RWPE1 (cell line): Measurements from ENCODE around the gene CDRT15L2.
"Not testable (repeated sequence)": the region's sequence is repeated elsewhere in the genome, so short reads cannot be mapped to it uniquely, and the experiment has no call there.

Source experiments
- CTCF ChIA-PET: fragments of 350-600 bp; sonication (Branson Sonifier 250); formaldehyde crosslinking; extraction: SDS; loops from one replicate; lab custom pipeline; 2021; lab: Yijun Ruan, JAX
- POLR2A ChIA-PET: fragments of 400-600 bp; formaldehyde crosslinking; extraction: SDS; loops from one replicate; lab custom pipeline; 2020; ENCODE audit warnings: antibody characterized with exemption; ENCODE audit not compliant: low non-redundant PET; lab: Yijun Ruan, JAX
- DNase-seq: peaks from one replicate; pipeline ENCODE4 v3.0.0; 2012; ENCODE audit warnings: low spot score
- H3K27ac ChIP-seq: fragments of 450-650 bp; 2 replicates; pipeline ENCODE4 v1.5.1; 2017
- TF ChIP-seq, protein P1 (sequence below): fragments of 450-650 bp; conservative IDR thresholded peaks from 2 replicates; pipeline ENCODE4 v1.5.1; 2017; ENCODE audit warnings: low read depth, mild to moderate bottlenecking

CDRT15L2 gene

DNA sequence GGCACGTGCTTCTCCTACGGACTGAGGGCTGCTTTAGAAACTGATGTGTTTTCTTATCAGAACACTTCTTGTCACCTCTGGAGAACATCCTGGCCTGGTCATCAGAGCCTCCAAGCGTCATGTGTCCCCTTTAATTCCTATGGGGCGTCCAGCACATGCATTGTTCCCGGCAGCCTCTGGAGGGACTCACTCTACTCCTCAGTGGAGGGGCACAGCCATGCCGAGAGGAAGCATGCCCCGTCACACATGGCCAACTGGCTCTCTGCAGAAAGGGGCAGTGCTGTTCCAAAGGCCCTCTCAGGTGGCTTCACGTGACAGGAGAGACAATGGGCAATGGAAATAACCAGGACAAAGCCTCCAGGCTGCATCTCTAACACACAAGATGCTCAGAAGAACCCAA is 31.8 kb downstream of the CDRT15L2 start:
- no peak for DNase-seq
- POLR2A ChIA-PET: no interaction called here
- TF ChIP-seq, protein P1, sequence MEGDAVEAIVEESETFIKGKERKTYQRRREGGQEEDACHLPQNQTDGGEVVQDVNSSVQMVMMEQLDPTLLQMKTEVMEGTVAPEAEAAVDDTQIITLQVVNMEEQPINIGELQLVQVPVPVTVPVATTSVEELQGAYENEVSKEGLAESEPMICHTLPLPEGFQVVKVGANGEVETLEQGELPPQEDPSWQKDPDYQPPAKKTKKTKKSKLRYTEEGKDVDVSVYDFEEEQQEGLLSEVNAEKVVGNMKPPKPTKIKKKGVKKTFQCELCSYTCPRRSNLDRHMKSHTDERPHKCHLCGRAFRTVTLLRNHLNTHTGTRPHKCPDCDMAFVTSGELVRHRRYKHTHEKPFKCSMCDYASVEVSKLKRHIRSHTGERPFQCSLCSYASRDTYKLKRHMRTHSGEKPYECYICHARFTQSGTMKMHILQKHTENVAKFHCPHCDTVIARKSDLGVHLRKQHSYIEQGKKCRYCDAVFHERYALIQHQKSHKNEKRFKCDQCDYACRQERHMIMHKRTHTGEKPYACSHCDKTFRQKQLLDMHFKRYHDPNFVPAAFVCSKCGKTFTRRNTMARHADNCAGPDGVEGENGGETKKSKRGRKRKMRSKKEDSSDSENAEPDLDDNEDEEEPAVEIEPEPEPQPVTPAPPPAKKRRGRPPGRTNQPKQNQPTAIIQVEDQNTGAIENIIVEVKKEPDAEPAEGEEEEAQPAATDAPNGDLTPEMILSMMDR: no peak
- no peak overlapping the region for H3K27ac ChIP-seq
- CTCF ChIA-PET: no interaction called here

DNA sequence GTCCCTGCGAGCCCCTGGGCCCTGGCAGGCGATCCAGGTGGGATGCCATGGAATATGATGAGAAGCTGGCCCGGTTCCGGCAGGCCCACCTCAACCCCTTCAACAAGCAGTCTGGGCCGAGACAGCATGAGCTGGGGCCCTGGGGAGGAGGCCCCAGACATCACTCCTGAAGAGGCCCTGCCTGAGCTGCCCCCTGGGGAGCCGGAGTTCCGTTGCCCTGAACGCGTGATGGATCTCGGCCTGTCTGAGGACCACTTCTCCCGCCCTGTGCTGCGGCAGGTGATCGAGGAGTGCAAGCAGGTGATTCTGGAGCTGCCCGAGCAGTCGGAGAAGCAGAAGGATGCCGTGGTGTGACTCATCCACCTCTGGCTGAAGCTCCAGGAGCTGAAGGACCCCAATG is 33.1 kb downstream of the CDRT15L2 start:
- TF ChIP-seq, protein P1: no peak
- H3K27ac ChIP-seq: no peak overlapping the region
- ChIA-PET CTCF (no interaction called here), POLR2A (no interaction called here)
- DNase-seq: no peak

- TF ChIP-seq, protein P1: no peak
- no peak for DNase-seq
- CTCF ChIA-PET: no interaction called here
Observed at GRCh38 chr17:20613248-20613647, 33.7 kb downstream of the CDRT15L2 start.

DNA sequence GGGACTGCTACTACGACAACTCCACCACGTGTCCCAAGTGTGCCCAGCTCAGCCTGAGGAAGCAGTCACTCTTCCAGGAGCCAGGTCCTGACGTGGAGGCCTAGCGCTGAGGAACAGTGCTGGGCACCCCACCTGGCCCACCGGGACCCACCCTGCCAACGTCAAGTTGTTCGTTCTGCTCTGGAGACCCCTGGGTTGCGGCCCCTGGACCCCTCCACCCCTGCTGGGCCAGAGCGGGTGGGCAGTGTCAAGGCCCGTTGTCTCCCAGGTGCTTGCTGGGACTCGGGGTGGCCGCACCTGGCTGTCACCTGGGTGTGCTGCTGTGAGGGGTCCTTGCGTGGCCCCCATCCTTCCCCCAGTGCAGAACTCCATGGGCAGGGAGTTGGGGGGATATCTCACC is 34.4 kb downstream of the CDRT15L2 start:
- no peak overlapping the region for H3K27ac ChIP-seq
- no peak for DNase-seq
- CTCF ChIA-PET: no interaction called here
- POLR2A ChIA-PET: no interaction called here
- TF ChIP-seq, protein P1: no peak

More at GRCh38 chr17:20613248-20613647, 33.7 kb downstream of the CDRT15L2 start:
- no peak overlapping the region for H3K27ac ChIP-seq
- POLR2A ChIA-PET: no interaction called here

DNA sequence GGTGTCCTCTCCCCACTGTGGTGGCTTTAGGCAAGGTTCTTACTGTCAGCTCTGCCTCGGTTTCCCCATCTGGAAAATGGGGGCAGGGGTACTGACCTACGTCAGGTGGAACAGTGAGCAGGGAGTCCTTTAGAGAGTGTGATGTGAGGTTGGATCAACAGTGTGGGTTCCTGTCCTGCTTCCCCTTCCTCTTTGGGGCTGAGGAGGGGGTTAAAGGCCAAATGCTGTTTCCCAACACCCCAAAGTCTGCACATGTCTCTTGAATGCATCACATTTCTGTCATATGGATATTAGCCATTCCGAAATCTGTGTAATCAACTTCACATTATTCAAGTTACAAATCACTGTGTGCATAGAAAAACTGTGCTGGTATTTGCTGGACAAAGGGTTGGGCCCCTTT is 35.9 kb downstream of the CDRT15L2 start:
- CTCF ChIA-PET: interaction anchor here (0.7 kb wide), 1 partner anchor 169 kb away, joined by 4 read pairs; no protein-coding TSS in a partner anchor
- POLR2A ChIA-PET, H3K27ac ChIP-seq, DNase-seq: not testable (repeated sequence)
